Stimulated activated CD4-positive, alpha-beta T cell treated with anti-CD3 and anti-CD28 coated beads, Interleukin-4, amount 100 ng/mL, for 1 hour (primary cell): ENCODE results near the gene AFMID.
"Not testable (repeated sequence)": the region's sequence is repeated elsewhere in the genome, so short reads cannot be mapped to it uniquely, and the experiment has no call there.

Source experiments
- DNase-seq: peaks from one replicate; pipeline ENCODE4 v3.0.0-alpha.2; 2020

The AFMID gene

GRCh38 chr17:78186692-78187595 lies at the start of gene AFMID, which contains the start of gene TK1:
TSS of gene AFMID (plus strand) at chr17:78187362. CDS start at chr17:78187371, 9 bp downstream.
TSS of gene TK1 (minus strand) at chr17:78187052. CDS start at chr17:78186994, 58 bp downstream.
- DNase-seq: peak; percentile 75

GRCh38 chr17:78137392-78138203 lies 49.6 kb upstream of the AFMID start:
- DNase-seq: peak; percentile 54

- DNase-seq: no peak
These were observed 48.7 kb upstream of the AFMID start for GRCh38 chr17:78138204-78139060.

GRCh38 chr17:78139861-78140168 lies 47.3 kb upstream of the AFMID start:
- not testable (repeated sequence) for DNase-seq

GRCh38 chr17:78140169-78141051 lies 46.8 kb upstream of the AFMID start:
- DNase-seq: peak; percentile 89

GRCh38 chr17:78141437-78142118 lies 45.6 kb upstream of the AFMID start:
- no peak for DNase-seq

GRCh38 chr17:78142119-78142861 lies 44.9 kb upstream of the AFMID start:
- DNase-seq: no peak

GRCh38 chr17:78143214-78144146 lies 43.7 kb upstream of the AFMID start:
- no peak for DNase-seq

GRCh38 chr17:78144147-78144719 lies 42.9 kb upstream of the AFMID start:
- no peak for DNase-seq

GRCh38 chr17:78144736-78145641 lies 42.2 kb upstream of the AFMID start:
- DNase-seq: no peak

- DNase-seq: no peak
These were observed 40.7 kb upstream of the AFMID start for GRCh38 chr17:78146471-78146869.

- DNase-seq: no peak
These were observed 40.3 kb upstream of the AFMID start for GRCh38 chr17:78146881-78147280.

GRCh38 chr17:78147315-78147998 lies 39.7 kb upstream of the AFMID start:
- DNase-seq: no peak

- no peak for DNase-seq
These were observed 38.7 kb upstream of the AFMID start for GRCh38 chr17:78148286-78149016.

- no peak for DNase-seq
These were observed 35.6 kb upstream of the AFMID start for GRCh38 chr17:78151514-78152008.
